Ramos (cell line): ENCODE results near the gene CHRNA7.

ENCODE experiments used
- in situ Hi-C: fragments of 300-500 bp; cut with MboI; formaldehyde crosslinking; loops from one replicate; pipeline ENCODE4 v1.14.3; 2022; ENCODE audit warnings: low sequenced_read_pairs; ENCODE audit not compliant: unreplicated experiment

CHRNA7 gene

GRCh38 chr15:32060706-32061105 lies 30.4 kb downstream of the CHRNA7 start:
- in situ Hi-C loops = no loop called here

- in situ Hi-C loops = no loop called here
These were observed 36.8 kb downstream of the CHRNA7 start for GRCh38 chr15:32067115-32067514.

- in situ Hi-C loops = no loop called here
These were observed 59.6 kb downstream of the CHRNA7 start for GRCh38 chr15:32089851-32090359.

GRCh38 chr15:32091505-32092380 lies 61.4 kb downstream of the CHRNA7 start:
- in situ Hi-C loops = no loop called here

GRCh38 chr15:32096213-32096612 lies 65.9 kb downstream of the CHRNA7 start:
- in situ Hi-C loops = no loop called here

- in situ Hi-C loops = no loop called here
These were observed 66.8 kb downstream of the CHRNA7 start for GRCh38 chr15:32096916-32097617.

- in situ Hi-C loops = no loop called here
These were observed 67.7 kb downstream of the CHRNA7 start for GRCh38 chr15:32098033-32098432.

GRCh38 chr15:32099097-32099785 lies 68.9 kb downstream of the CHRNA7 start:
- in situ Hi-C loops = no loop called here

GRCh38 chr15:32099956-32100684 lies 69.8 kb downstream of the CHRNA7 start:
- in situ Hi-C loops = no loop called here

GRCh38 chr15:32104061-32104995 lies 74.0 kb downstream of the CHRNA7 start:
- in situ Hi-C loops = no loop called here

- in situ Hi-C loops = no loop called here
These were observed 75.2 kb downstream of the CHRNA7 start for GRCh38 chr15:32105258-32106241.

- in situ Hi-C loops = no loop called here
These were observed 76.4 kb downstream of the CHRNA7 start for GRCh38 chr15:32106401-32107381.

- in situ Hi-C loops = no loop called here
These were observed 77.3 kb downstream of the CHRNA7 start for GRCh38 chr15:32107477-32108080.

- in situ Hi-C loops = no loop called here
These were observed 78.3 kb downstream of the CHRNA7 start for GRCh38 chr15:32108661-32109060.

- in situ Hi-C loops = loop anchor here (5.0 kb wide), 1 partner anchor 35 kb away; no protein-coding TSS in a partner anchor
These were observed 81.8 kb downstream of the CHRNA7 start for GRCh38 chr15:32112101-32112500.

GRCh38 chr15:32113224-32113623 lies 82.9 kb downstream of the CHRNA7 start:
- in situ Hi-C loops = loop anchor here (5.0 kb wide), 1 partner anchor 34 kb away; no protein-coding TSS in a partner anchor
